BJ (cell line): ENCODE results near the gene ICE2. TPM values are rescaled to one million over a fixed set of nuclear protein-coding genes. Genes with fewer than 3 reads are reported as not detected.

ENCODE experiments used
- CTCF ChIA-PET: fragments of 350-600 bp; formaldehyde crosslinking; extraction: SDS; loops from one replicate; lab custom pipeline; 2021; ENCODE audit warnings: antibody characterized with exemption, inconsistent platforms; lab: Yijun Ruan, JAX
- POLR2A ChIA-PET: fragments of 300-600 bp; sonication (Branson Sonifier 250); formaldehyde crosslinking; extraction: SDS; loops from one replicate; lab custom pipeline; 2021; ENCODE audit warnings: antibody characterized with exemption; lab: Charles Lee
- DNase-seq: peaks from one replicate; pipeline ENCODE4 v3.0.0-alpha.2; 2011; ENCODE audit warnings: low read depth
- H3K27me3 ChIP-seq: 2 replicates; pipeline ENCODE4 v1.6.0; 2011; ENCODE audit warnings: low read length; ENCODE audit not compliant: control insufficient read depth, insufficient read depth
- H3K36me3 ChIP-seq: 2 replicates; pipeline ENCODE4 v1.5.1; 2011; ENCODE audit warnings: low read length; ENCODE audit not compliant: control insufficient read depth, insufficient read depth
- H3K4me3 ChIP-seq: 2 replicates; pipeline ENCODE4 v1.5.1; 2011; ENCODE audit warnings: low read depth, mild to moderate bottlenecking, control low read depth, low read length
- polyA plus RNA-seq: library from polyadenylated mRNA; depleted of rRNA; stranded (reverse); fragments of >200 nt; gene quantifications from 2 replicates; pipeline ENCODE4 v1.2.3, GENCODE V29; 2011
- TF ChIP-seq, protein P1 (sequence below): IDR thresholded peaks from 2 replicates; pipeline ENCODE4 v1.5.1; 2011; ENCODE audit warnings: low read depth, mild to moderate bottlenecking, control low read depth, inconsistent platforms, low read length, moderate library complexity; ENCODE audit not compliant: insufficient read depth

The ICE2 gene
- polyA plus RNA-seq, 1 experiment: 19.4 TPM

DNA sequence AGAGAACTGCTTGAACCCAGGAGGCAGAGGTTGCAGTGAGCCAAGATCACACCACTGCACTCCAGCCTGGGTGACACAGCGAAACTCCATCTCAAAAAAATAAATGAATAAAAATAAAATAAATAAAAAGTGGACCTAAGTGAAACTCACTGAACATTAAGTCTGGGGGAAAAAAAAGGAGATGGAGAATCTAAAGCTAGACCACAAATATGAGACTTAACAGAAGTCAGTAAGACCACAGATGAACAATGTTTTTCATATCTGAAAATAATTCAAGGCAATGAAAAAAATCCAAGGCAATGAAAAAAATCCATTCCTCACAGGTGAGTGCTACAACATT lies 99.8 kb downstream of the ICE2 start:
- no peaks in the 10 kb centered on the region for H3K27me3 ChIP-seq
- ChIA-PET CTCF (interaction anchor here (0.6 kb wide), 1 partner anchor 1005 kb away, joined by 3 read pairs; no protein-coding TSS in a partner anchor), POLR2A (no interaction called here)
- no peak overlapping the region for H3K4me3 ChIP-seq
- TF ChIP-seq, protein P1, sequence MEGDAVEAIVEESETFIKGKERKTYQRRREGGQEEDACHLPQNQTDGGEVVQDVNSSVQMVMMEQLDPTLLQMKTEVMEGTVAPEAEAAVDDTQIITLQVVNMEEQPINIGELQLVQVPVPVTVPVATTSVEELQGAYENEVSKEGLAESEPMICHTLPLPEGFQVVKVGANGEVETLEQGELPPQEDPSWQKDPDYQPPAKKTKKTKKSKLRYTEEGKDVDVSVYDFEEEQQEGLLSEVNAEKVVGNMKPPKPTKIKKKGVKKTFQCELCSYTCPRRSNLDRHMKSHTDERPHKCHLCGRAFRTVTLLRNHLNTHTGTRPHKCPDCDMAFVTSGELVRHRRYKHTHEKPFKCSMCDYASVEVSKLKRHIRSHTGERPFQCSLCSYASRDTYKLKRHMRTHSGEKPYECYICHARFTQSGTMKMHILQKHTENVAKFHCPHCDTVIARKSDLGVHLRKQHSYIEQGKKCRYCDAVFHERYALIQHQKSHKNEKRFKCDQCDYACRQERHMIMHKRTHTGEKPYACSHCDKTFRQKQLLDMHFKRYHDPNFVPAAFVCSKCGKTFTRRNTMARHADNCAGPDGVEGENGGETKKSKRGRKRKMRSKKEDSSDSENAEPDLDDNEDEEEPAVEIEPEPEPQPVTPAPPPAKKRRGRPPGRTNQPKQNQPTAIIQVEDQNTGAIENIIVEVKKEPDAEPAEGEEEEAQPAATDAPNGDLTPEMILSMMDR: no peak
- H3K36me3 ChIP-seq: peaks cover 22% of the 10 kb centered on the region
- no peak for DNase-seq

DNA sequence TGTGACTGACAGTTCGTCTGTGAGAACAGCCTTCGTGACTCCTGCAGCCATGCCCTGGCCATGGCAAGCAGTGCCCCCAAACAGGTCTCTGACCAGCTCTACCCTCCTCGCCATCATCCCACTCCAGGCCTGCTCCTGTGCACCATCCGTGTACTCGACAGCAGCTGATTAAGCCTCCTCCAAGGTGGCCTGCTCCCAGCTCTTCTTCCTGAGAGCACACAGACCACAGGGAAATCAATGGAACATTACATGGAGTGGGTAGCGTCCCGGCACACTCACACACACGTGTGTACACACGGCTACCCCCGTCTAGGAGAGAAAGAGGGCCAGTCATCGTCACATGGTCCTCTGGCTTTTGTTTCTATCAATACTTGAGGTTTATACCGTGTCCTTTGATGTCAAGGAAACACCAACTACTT lies 102.3 kb downstream of the ICE2 start:
- peaks cover 20% of the 10 kb centered on the region for H3K36me3 ChIP-seq
- TF ChIP-seq, protein P1: no peak
- H3K4me3 ChIP-seq: no peak overlapping the region
- H3K27me3 ChIP-seq: no peaks in the 10 kb centered on the region
- ChIA-PET POLR2A (no interaction called here), CTCF (interaction anchor here (1.2 kb wide), 1 partner anchor 66 kb away, joined by 3 read pairs; no protein-coding TSS in a partner anchor)
- DNase-seq: no peak

DNA sequence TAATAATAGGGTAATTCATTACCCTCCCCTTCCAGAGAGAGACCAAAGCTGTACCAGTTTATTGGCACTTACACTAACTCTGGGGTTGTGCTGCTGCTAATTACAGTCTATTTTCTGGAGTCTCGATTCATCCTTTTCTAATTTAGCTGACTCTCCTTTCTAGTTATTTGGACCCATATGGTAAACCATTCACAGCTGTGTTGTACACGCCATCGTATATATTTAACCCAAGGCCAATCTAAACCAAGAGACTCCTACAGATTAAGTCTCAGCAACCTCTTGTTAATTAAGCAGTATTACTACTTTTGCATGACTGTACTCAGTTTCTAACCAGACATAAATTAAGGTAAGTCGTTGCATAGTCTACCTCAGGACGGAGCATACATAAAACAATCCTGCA lies 103.6 kb downstream of the ICE2 start:
- H3K4me3 ChIP-seq: no peak overlapping the region

DNA sequence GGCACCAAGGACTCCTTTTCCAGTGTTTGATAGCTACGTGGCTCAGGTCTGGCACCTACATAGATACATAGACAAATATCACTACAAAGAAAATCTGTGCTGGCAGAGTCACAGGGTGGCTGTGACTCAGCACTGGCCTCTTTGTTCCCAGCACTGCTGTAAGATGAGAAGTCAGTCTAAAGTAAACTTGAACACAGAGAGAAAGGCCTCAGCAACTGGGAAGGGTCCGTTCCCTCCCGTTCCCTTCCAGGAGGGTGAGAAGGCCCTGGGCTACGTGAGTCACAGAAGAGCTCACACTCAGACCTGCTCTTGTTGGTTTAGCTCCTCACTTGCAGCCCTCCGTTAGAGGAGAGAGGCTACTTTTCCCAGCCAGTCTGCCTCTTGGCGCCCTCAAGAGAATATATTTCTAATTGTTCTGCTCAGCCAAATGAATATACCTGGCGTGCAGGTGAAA lies 104.3 kb downstream of the ICE2 start:
- Histone ChIP-seq H3K4me3 (no peak overlapping the region), H3K27me3 (no peaks in the 10 kb centered on the region), H3K36me3 (peaks cover 22% of the 10 kb centered on the region)
- ChIA-PET POLR2A (interaction anchor here (0.5 to 1.0 kb wide), 2 partner anchors 21 to 90 kb away, joined by 4 read pairs; no protein-coding TSS in a partner anchor), CTCF (interaction anchor here (0.9 to 1.5 kb wide), 4 partner anchors 15 to 69 kb away, joined by 3 to 4 read pairs (median 4); no protein-coding TSS in a partner anchor)
- TF ChIP-seq, protein P1: no peak
- DNase-seq: peak; percentile 94

More for the DNA sequence above, 103.6 kb downstream of the ICE2 start:
- TF ChIP-seq, protein P1: no peak
- H3K36me3 ChIP-seq: peaks cover 19% of the 10 kb centered on the region
- no peaks in the 10 kb centered on the region for H3K27me3 ChIP-seq
- ChIA-PET CTCF (interaction anchor here (0.9 to 1.0 kb wide), 2 partner anchors 68 to 430 kb away, joined by 3 read pairs; no protein-coding TSS in a partner anchor), POLR2A (interaction anchor here (0.5 to 1.0 kb wide), 2 partner anchors 20 to 89 kb away, joined by 4 read pairs; no protein-coding TSS in a partner anchor)
- DNase-seq: no peak

DNA sequence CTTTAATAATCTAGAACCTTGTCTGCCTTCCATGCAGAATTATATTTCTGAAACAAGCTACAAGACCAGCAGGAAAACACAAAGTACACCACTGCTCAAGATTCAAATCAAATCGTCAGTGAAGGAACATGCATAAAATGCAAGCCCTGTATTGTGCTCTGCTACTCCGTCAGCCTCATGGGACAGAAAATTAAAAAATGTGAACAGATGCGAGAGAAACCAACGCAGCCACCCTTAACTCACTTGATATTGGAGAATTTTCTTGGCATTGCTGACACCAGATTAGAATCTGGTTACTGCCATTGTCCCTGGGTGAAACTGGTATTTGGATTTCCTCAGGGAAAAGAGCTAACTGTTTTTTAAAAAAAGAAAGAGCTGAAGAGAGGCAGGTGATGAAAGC lies 104.7 kb downstream of the ICE2 start:
- TF ChIP-seq, protein P1: no peak
- ChIA-PET POLR2A (interaction anchor here (1.0 kb wide), 1 partner anchor 21 kb away, joined by 4 read pairs; no protein-coding TSS in a partner anchor), CTCF (interaction anchor here (0.9 to 1.7 kb wide), 6 partner anchors 13 to 70 kb away, joined by 3 to 6 read pairs (median 4); no protein-coding TSS in a partner anchor)
- Histone ChIP-seq H3K4me3 (no peak overlapping the region), H3K27me3 (no peaks in the 10 kb centered on the region), H3K36me3 (peaks cover 22% of the 10 kb centered on the region)
- no peak for DNase-seq
